HG03196 (cell line): ENCODE data around the gene OR56A4.

Experiments used
- ATAC-seq: cut with Tn5 transposase; IDR thresholded peaks from one replicate; pipeline ENCODE4 v1.9.1; 2021; ENCODE audit not compliant: unreplicated experiment

The OR56A4 gene, protein sequence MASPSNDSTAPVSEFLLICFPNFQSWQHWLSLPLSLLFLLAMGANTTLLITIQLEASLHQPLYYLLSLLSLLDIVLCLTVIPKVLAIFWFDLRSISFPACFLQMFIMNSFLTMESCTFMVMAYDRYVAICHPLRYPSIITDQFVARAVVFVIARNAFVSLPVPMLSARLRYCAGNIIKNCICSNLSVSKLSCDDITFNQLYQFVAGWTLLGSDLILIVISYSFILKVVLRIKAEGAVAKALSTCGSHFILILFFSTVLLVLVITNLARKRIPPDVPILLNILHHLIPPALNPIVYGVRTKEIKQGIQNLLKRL

DNA sequence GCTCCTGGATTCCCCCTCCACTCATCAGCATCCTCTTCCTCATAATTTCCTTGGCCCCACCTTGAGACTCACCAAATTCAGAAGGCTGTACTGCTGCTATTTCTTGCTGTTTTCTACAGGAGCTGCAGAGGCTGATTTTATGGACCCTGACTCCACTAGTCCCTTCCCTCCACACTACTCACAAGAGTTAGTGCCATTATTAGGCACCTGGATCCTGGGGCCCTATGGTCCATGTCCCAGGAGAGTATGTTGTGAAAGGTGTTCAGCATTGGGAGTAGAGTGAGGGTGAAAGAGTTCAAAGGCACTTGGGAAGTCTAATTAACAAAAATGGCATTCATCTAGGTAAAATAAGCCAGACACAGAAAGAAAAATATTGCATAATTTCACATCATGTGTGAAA, at the start of gene OR56A4:
TSS of gene OR56A4 (minus strand) at position 101 of the 400 bp plus-strand sequence. CDS start 3,954 bp downstream, outside the sequence.
- ATAC-seq = no peak

DNA sequence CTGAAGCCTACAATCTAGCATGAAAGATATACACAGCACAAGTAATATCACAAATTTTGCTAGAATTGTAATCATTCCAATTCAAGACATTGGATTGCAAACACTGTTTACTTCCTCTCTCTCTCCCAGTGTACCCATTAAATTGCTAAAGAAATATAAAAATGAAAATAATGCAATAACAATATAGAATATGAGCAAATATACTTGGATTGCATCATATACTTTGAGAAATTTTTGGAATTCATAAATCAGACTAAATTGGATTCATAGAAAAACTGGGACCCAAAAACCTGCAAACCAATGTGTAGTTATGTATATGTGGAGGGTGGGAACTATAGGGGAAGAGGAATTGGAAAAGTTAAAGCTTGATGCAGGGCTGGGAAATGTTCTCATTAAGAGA, 48.8 kb upstream of the OR56A4 start:
- ATAC-seq = no peak

DNA sequence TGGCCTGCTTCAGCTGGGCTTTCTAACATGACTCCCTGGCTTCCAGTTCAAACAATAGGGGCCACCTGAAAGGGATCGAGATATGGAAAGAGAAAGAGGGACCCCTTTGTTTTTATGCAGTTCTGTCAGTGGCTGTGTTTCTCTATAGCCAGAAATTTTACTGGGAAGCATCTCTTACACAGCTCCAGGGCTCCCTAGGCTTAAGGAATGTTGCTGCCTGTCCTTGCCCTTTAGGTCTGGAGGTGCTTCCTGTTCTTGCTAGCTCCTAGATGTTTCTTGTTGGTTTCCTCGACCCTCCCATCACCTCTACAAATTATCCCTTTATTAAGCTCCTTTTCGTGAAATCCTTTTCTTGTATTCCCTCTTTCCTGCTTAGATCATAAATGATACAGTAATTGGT, 45.6 kb upstream of the OR56A4 start:
- ATAC-seq = no peak

DNA sequence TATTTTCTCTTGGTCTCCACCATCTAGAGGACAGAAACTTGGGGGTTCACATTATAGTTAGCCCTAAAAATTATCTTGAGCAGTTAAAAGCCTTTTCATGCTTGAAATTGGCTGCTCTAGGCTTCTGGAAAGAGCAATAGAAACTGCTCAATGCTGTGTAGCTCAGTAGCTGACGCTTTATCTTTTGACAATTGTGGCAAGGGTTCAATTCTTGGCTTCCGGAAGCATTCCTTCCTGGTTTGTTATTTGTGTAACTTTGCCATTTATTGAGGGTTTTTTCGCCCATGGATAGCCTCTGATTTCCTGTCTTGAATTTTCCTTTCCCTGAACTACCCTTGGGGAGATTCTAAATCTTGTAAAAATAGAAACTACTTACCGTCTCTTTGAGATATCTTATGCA, 34.1 kb upstream of the OR56A4 start:
- ATAC-seq = no peak

DNA sequence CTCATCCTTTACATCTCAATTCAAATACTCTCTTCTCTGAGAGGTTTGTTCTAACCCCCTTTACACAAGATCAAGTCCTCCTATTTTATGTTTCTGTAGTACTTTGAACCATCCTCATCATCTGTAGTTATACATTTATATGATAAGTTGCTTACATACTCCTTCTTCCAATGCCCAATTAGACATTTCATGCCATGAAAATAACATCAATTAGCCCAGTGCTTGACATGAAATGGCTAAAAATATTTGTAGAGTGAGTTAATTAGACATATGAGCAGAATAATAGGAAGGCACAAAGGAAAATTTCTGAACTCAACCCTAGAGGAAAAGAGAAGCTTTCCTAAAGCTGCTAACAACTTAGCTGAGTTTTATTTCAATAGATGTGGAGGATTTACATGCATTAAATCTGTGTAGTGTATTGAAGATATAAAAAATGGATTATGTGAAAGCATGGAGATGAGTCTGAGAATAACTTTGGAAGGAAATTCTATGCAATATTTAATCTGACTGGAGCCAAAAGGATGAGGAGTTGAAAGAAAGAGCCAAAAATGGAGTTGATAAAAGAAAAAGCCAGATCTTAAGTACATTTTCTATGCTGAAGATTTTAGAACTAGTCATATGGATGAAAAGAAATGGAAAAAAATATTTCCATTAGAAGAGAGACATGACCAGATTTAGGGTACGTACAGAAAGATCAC, 24.1 kb upstream of the OR56A4 start, which contains the start of gene OR56A1:
TSS of gene OR56A1 (minus strand) at position 51 of the 698 bp plus-strand sequence. CDS start 3,066 bp downstream, outside the sequence.
- no peak for ATAC-seq

DNA sequence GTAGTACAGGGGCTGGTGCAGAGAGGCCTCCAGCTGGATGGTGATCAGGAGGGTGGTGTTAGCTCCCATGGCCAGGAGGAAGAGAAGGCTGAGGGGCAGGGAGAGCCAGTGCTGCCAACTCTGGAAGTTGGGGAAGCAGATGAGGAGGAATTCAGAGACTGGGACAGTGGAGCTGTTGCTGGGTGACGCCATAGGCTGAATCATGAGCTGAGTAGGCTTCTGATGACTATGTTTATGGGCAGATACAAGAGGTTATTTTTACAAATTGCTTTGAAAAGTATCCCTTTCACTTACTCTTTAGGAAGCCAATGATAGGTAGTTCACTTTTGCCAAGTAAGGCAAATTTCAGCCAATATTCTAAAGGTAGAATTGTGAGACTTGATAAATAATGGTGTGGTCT, 20.8 kb upstream of the OR56A4 start:
- ATAC-seq = no peak

DNA sequence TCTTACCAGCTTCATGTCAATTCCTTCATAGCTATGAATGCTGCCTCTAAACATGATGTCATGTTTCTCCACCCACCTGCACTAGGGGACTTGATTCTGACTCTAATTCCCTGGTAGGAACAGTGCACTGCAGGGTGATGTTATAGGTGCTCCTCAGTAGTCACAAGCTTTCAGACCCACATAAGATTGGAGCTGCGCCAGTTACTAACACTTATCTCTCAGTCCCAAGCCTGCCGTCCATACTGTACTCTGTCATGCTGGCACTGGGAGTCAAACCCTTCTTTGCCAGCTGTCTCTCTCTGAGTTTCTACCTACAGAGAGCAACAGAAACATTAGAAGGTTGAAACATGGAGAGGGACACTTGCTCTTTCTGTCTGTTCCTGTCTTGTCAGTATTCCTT, 18.3 kb upstream of the OR56A4 start:
- no peak for ATAC-seq

DNA sequence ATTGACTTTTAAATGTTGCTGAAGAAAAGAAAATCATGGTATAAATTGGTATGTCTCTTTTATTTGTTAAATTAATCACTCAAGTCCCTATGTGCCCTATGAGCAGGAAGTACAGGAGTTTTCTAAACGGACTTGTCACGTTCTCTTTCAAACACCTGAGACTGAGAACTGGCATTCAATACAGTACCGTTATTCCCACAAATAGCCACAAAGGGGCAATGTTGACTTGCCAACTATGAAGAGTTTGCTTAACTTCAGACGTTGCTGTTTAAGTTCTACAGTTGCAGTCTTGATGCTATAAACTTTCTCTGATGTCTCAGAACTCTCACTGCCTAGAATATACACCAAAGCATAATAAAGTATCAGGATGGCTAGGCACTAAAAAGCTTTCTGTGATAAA, 16.2 kb upstream of the OR56A4 start:
- no peak for ATAC-seq

DNA sequence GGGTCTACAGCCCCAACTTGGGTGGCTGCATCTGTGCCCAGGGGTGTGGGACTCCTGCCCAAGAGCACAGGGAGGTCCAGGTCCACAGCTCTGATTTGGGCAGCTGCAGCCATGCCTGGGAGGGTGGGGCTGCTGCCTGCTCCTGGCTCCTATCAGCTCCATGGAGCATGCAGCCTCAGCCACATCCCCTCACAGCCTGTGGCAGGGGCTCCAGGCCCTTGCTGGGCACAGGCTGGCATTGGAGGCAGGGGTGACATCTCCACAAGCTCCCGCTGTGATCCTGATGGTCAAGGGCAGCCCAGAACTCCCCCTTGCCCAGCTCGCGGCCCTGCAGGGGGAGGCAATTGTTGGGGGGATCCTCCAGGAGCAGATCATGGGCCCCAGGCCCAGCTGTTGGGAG, 6.3 kb upstream of the OR56A4 start:
- no peak for ATAC-seq

DNA sequence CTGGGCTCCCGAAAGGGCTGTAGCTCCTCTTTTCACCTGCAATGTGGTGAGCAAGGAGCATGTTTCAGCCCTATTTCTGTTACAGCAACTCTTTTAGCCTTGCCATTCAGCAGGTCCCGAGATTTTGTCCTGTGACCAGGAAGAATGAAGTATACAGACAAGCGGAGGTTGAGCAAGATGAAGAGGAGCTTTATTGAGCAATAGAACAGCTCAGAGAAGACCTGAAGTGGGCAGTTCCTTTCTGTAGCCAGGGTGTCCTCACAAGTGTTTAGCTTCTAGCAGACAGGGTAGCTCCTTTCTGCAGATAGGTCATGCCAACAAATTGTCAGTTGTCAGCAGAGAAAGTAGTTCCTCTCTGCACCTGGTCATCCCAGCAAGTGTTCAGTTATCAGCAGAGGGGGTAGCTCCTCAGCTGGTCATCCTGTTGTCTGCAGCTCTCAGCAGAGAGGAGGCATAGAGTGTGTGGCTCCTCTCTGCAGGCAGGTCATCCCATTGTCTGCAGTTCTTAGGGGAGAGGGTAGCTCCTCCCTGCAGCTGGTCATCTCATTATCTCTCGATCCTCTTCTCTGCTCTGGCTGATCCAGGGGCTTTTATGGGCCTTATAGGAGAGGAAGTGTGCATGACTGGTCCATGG, 5.4 kb upstream of the OR56A4 start:
- ATAC-seq = no peak

DNA sequence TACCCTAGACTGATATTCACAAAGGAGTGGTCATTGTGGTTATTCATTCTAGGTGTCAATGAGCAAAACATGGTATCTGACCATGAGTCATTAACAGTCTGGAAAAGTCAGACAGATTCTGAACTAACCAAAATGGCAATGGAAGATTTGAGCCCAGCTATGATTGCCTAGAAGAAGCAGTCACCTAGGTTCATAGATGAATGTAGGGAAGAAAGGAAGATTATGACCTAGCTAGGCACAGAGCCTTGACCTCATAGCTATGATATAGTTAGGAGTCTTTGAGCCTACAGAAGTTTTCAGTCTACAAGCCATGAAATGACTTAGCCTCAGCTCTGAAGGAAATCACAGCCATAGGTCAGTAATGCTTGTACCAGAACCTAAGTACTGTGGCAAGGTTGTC, 351 bp downstream of the OR56A4 start:
- ATAC-seq = no peak

DNA sequence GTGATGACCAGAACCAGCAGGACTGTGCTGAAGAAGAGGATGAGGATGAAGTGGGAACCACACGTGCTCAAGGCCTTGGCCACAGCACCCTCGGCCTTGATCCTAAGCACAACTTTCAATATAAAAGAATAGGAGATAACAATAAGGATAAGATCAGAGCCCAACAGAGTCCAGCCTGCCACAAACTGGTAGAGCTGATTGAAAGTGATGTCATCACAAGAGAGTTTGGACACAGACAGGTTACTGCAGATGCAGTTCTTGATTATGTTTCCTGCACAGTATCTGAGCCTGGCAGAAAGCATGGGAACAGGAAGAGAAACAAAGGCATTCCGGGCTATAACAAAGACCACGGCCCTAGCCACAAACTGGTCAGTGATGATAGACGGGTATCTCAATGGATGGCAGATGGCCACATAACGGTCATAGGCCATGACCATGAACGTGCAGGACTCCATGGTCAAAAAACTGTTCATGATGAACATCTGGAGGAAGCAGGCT, 4.5 kb downstream of the OR56A4 start:
- no peak for ATAC-seq

DNA sequence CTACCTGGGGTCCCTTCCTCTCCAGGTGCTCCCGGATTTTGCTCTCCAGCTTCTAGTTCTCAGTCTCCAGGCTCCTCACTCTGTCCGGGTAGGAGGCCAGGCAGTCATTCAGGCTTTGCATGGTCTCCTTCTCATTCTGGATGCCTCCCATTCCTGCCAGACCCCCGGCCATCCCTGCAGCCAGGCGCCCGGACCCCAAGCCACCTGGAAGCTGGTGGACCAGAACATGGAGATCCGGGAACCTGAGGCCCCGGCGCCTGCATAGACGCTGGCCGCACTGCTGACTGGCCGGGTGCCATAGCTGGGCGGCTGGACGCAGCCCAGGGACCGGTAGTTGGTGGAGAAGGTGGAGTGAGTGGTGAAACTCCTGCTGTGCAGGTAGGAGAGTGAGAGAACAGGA, 12.0 kb downstream of the OR56A4 start:
- ATAC-seq = no peak

DNA sequence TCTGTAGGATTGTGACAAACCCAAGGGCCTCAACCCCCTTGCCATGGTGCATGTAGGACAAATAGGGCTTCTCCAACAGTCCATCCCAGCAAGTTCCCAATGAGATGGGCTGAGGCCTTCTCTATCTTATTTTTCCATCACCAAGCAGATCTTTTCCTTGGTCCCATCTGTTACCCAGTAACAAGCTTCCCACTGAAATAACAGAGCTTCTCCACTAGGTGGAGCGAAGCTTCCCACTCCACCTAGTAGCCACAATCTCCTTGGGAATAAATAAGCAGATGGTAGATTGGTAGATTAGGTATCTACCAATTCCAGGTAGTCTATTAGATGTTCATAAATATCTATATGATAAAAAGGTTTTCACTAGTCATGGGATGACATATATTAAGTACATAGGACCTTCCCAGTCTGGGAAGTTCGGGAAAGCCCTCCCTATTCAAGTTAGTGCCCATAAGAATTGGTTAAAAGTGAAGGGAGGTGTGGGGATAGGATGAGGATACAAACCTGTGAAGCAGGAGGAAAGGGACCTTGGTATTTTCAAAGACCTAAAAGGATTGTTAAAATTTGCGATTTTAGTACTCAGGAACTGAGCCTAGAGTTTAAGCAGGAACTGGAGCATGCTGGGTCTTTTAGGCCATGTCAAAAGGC, 14.0 kb downstream of the OR56A4 start:
- ATAC-seq = no peak

DNA sequence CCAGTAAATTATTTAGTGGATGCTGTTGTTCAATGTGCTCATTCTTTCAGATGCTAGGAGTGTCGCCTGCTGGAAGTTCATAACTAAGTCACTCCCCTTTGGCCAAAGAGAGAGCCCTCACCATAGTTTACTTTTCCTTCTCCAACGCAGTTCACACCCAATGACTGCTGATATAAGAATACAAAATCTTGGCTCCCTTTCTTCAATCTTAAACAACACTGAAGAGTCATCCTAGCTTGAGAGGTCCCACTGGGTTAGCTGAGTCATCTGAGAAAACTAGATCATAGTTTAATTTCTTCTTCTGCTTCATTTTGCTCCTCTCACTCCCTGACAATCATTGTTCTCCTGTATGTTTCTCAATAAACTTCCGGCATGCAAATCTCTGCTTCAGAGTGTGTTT, 14.6 kb downstream of the OR56A4 start:
- ATAC-seq = no peak

DNA sequence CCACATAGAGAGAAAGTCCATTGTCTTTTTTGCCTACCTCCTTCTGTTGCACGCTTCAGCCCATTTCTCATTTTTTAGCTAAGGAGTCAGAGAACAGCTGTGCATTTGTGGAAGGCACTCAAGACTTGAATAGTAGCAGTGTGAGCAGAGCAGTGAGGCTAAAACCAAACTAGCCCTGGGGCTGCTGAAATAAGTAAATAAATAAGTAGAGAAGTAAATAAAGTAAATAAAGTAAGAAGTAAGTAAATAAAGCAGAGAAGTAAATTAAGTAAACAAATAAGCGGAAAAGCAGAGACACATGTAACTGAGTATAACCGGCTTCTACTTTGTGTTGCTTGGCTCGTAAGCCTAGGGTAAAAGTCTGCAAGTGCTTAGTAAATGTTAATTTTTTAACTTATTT, 17.5 kb downstream of the OR56A4 start:
- no peak for ATAC-seq

DNA sequence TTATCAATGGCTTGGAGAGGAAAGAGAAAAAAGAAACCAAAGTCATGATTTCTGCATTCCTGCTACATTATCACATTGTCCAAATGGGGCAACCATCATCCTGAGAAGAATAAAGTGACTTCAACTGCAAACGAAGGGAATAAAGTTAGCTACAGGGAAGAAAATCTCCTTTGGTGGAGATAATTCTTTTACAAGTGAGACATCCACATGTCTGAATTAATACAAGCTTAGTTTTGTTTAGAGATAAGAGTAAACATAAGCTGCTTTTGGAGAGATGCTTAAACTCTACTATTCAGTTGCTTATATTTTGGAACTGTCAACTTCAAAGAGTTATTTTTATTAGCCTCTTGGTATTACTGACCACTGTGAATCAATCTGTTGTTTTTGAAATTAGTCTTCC, 19.9 kb downstream of the OR56A4 start, which contains the start of gene OR52L1:
TSS of gene OR52L1 (minus strand) at position 101 of the 400 bp plus-strand sequence. CDS start at position 46, 55 bp downstream.
- ATAC-seq = no peak

DNA sequence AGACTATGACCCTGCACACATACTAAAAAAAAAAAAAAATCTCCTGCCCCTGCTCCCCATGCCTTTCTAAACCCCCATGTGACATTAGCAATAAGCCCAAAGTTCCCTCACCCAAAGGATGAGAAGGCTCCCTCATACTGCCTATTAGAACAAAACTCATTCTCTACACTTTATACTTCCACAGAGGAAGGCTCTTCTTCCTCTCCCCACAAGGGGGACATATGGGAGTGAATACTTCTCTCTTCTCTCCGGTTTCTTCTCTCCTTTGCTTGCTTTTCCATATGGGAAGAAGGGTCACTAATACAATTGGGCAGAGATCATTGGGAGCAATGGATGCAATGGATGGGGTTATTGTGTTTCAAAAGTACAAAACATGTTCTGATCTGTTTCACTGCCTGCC, 23.3 kb downstream of the OR56A4 start:
- no peak for ATAC-seq

DNA sequence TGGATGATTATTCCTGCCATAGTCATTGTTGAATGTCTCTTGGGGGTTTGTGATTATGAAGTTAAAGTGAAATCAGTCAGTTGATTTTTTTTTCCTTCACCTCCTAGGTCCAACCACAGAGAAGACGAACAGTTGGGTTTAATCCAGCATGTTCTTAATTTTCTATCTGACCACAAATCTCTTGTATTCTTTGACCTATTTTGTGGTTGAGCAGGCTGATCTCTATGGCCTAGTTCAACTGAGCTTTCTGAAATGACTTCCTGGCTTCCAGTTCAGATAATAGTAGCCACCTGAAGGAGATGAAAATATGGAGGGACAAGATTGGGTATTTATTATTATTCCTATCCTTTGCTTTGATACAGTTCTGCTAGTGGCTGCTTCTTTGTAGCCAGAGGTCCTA, 33.2 kb downstream of the OR56A4 start:
- ATAC-seq = no peak

DNA sequence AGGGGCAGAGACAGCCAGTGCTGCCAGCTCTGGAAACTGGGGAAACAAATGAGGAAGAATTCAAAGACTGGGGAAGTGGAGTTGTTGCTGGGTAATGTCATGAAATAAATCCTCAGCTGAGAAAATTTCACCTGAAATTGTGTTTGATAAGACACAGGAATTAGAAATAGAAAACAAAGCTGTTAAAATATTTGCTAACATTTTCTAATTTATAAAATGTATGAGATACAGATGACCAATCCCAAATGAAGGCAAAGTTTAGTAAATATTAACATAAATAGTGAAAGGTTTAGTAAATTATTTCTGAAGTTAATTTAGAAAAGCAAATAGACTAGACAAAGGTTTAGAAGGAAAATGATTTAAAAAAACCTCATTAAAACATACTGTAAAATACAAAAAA, 38.4 kb downstream of the OR56A4 start, which contains the start of gene OR56A5:
TSS of gene OR56A5 (minus strand) at position 101 of the 400 bp plus-strand sequence. CDS start at position 101, 0 bp downstream.
- ATAC-seq = no peak

DNA sequence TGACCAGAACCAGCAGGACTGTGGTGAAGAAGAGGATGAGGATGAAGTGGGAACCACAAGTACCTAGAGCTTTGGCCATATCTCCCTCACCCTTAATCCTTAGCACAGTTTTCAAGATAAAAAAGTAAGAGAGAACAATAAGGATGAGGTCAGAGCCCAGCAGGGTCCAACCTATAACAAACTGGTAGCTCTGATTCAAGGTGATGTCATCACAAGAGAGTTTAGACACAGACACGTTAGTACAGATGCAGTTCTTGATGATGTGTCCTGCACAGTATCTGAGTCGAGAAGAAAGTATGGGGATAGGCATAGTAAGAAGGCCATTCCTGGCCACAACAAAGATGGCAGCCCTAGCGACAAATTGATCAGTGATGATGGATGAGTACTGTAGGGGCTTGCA, 39.0 kb downstream of the OR56A4 start:
- no peak for ATAC-seq
